Measurements from ENCODE around the gene SEMA5A.

Gene SEMA5A

DNA sequence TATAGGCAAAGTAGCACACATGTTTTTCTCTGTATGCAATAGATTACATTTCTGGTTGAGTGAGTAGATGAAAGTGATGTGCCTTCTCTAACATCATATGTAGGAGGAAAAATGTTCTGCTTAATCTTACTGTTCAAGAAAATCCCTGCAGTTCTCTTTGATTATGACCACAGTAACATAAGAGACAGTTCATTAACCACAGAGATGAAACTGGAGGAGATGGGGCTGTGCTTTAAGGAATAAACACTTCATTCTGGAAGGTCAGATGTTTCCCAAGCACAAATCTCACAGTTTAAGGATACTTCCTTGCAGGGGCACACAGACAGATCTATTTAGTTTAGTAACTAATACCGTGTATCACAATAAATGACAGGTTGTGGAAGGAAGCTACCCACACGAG lies 150.2 kb downstream of the SEMA5A start:
- peaks cover 1% of the 10 kb centered on the region for H3K4me1 ChIP-seq (ENCODE audit: control insufficient read depth, insufficient read depth, low read depth, low read length)
- no peak overlapping the region for H3K27ac ChIP-seq (ENCODE audit: low read length, poor library complexity, severe bottlenecking)
- no peaks in the 10 kb centered on the region for H3K36me3 ChIP-seq (ENCODE audit: control insufficient read depth in 1 of 2, insufficient read depth in 2 of 2, low read depth in 1 of 2, low read length in 2 of 2)
- H2BK12ac ChIP-seq (ENCODE audit: low read length in 2 of 2): no peak overlapping the region
- H2BK120ac ChIP-seq (ENCODE audit: low read depth, low read length): no peak overlapping the region
- no peak overlapping the region for H4K91ac ChIP-seq (ENCODE audit: low read length)
- no peak overlapping the region for H2AFZ ChIP-seq (ENCODE audit: low read depth, low read length)
- no peak overlapping the region for H3K18ac ChIP-seq (ENCODE audit: low read depth in 1 of 2, low read length in 2 of 2)
- H3K9me3 ChIP-seq (ENCODE audit: control insufficient read depth, low read length): no peaks in the 10 kb centered on the region
- no peak overlapping the region for H4K8ac ChIP-seq (ENCODE audit: low read length)
- peak; percentile 71 for DNase-seq
- no peak overlapping the region for H2BK15ac ChIP-seq (ENCODE audit: low read depth, poor library complexity, severe bottlenecking)
- no peak overlapping the region for H3K14ac ChIP-seq (ENCODE audit: low read length in 2 of 2)
- no peaks in the 10 kb centered on the region for H3K27me3 ChIP-seq (ENCODE audit: control insufficient read depth in 1 of 2, insufficient read depth in 1 of 2, low read length in 2 of 2)
- no peak overlapping the region for H3K4me3 ChIP-seq (ENCODE audit: insufficient read depth in 1 of 2, low read depth in 1 of 2, low read length in 2 of 2)
- H3K23ac ChIP-seq (ENCODE audit: low read length in 2 of 2): no peak overlapping the region
- peaks cover 30% of the 10 kb centered on the region for H3K79me1 ChIP-seq (replicated peaks; ENCODE audit: low read length, poor library complexity, severe bottlenecking)
- no peak overlapping the region for H3K9ac ChIP-seq (ENCODE audit: low read length)
- H2BK5ac ChIP-seq (ENCODE audit: low read depth, low read length, poor library complexity, severe bottlenecking): no peak overlapping the region
- H3K4ac ChIP-seq (ENCODE audit: low read depth in 1 of 2, low read length in 2 of 2): no peak overlapping the region
- H2AK5ac ChIP-seq (ENCODE audit: low read length, severe bottlenecking): no peak overlapping the region
- no peak overlapping the region for H3K4me2 ChIP-seq (ENCODE audit: low read length, poor library complexity, severe bottlenecking)
- WGBS: 0% methylated on average over 1 of the region's 2 CpGs

DNA sequence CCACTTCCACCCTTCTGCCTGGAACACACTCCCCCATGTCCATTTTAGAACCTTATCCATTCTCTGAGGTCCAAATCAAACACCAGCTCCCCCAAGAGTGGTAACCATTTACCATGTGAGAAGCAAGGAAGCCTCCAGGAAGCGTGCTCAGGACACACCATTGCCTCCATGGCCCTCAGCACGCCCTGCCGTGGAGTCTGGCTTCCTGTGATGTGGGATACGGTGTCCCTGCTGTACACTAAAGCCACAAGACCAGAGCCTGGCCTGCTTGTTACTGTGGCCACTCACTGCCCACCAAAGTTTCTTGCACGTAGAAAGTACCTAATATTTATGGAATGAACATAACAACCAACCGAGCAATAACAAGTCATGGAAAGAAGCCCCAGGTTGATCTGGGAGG lies 151.7 kb downstream of the SEMA5A start:
- Histone ChIP-seq H3K4me1 (ENCODE audit: control insufficient read depth, insufficient read depth, low read depth, low read length) (peaks cover 1% of the 10 kb centered on the region), H2BK15ac (ENCODE audit: low read depth, poor library complexity, severe bottlenecking) (no peak overlapping the region), H3K27me3 (ENCODE audit: control insufficient read depth in 1 of 2, insufficient read depth in 1 of 2, low read length in 2 of 2) (no peaks in the 10 kb centered on the region), H3K18ac (ENCODE audit: low read depth in 1 of 2, low read length in 2 of 2) (peak overlapping the region in 1 of 2 experiments; percentile 22), H3K36me3 (ENCODE audit: control insufficient read depth in 1 of 2, insufficient read depth in 2 of 2, low read depth in 1 of 2, low read length in 2 of 2) (no peaks in the 10 kb centered on the region), H3K23ac (ENCODE audit: low read length in 2 of 2) (no peak overlapping the region), H3K9me3 (ENCODE audit: control insufficient read depth, low read length) (no peaks in the 10 kb centered on the region), H4K8ac (ENCODE audit: low read length) (no peak overlapping the region), H3K79me1 (replicated peaks; ENCODE audit: low read length, poor library complexity, severe bottlenecking) (peaks cover 35% of the 10 kb centered on the region), H4K91ac (ENCODE audit: low read length) (peak overlapping the region; percentile 5), H2BK12ac (ENCODE audit: low read length in 2 of 2) (peak overlapping the region; percentile 7 to 32), H3K27ac (ENCODE audit: low read length, poor library complexity, severe bottlenecking) (no peak overlapping the region), H3K9ac (ENCODE audit: low read length) (no peak overlapping the region), H2BK5ac (ENCODE audit: low read depth, low read length, poor library complexity, severe bottlenecking) (no peak overlapping the region), H3K4ac (ENCODE audit: low read depth in 1 of 2, low read length in 2 of 2) (no peak overlapping the region), H2AK5ac (ENCODE audit: low read length, severe bottlenecking) (no peak overlapping the region), H2BK120ac (ENCODE audit: low read depth, low read length) (no peak overlapping the region), H3K4me2 (ENCODE audit: low read length, poor library complexity, severe bottlenecking) (no peak overlapping the region), H2AFZ (ENCODE audit: low read depth, low read length) (no peak overlapping the region), H3K14ac (ENCODE audit: low read length in 2 of 2) (peak overlapping the region in 1 of 2 experiments; percentile 12), H3K4me3 (ENCODE audit: insufficient read depth in 1 of 2, low read depth in 1 of 2, low read length in 2 of 2) (no peak overlapping the region)
- 96% methylated on average over 5 of the region's 6 CpGs for WGBS
- no peak for DNase-seq

DNA sequence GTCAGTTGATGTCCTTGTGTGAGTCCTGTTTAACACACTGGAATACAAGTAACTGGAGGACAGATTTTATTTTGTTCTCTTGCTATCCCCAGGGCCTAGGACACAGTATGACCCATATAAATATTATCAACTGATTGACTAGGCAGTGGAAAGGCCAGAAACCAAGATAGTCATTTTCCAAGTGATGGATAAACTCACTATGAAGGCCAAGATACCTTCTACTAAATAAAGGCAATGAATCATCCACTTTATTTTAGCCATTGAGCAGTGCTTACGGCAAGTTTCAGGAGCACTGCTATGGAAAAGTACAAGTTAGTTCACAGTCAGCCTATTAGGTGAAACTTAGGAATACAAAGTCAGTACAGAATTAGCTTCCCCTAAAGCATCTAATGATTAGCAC lies 153.2 kb downstream of the SEMA5A start:
- Histone ChIP-seq H2AK5ac (ENCODE audit: low read length, severe bottlenecking) (no peak overlapping the region), H3K4me1 (ENCODE audit: control insufficient read depth, insufficient read depth, low read depth, low read length) (peaks cover 1% of the 10 kb centered on the region), H2BK120ac (ENCODE audit: low read depth, low read length) (no peak overlapping the region), H3K4me2 (ENCODE audit: low read length, poor library complexity, severe bottlenecking) (no peak overlapping the region), H3K9me3 (ENCODE audit: control insufficient read depth, low read length) (no peaks in the 10 kb centered on the region), H3K9ac (ENCODE audit: low read length) (no peak overlapping the region), H3K36me3 (ENCODE audit: control insufficient read depth in 1 of 2, insufficient read depth in 2 of 2, low read depth in 1 of 2, low read length in 2 of 2) (no peaks in the 10 kb centered on the region), H3K4me3 (ENCODE audit: insufficient read depth in 1 of 2, low read depth in 1 of 2, low read length in 2 of 2) (no peak overlapping the region), H2BK5ac (ENCODE audit: low read depth, low read length, poor library complexity, severe bottlenecking) (no peak overlapping the region), H3K14ac (ENCODE audit: low read length in 2 of 2) (no peak overlapping the region), H3K4ac (ENCODE audit: low read depth in 1 of 2, low read length in 2 of 2) (no peak overlapping the region), H2BK12ac (ENCODE audit: low read length in 2 of 2) (no peak overlapping the region), H3K27me3 (ENCODE audit: control insufficient read depth in 1 of 2, insufficient read depth in 1 of 2, low read length in 2 of 2) (no peaks in the 10 kb centered on the region), H2BK15ac (ENCODE audit: low read depth, poor library complexity, severe bottlenecking) (no peak overlapping the region), H4K91ac (ENCODE audit: low read length) (no peak overlapping the region), H2AFZ (ENCODE audit: low read depth, low read length) (no peak overlapping the region), H3K18ac (ENCODE audit: low read depth in 1 of 2, low read length in 2 of 2) (no peak overlapping the region), H3K27ac (ENCODE audit: low read length, poor library complexity, severe bottlenecking) (no peak overlapping the region), H4K8ac (ENCODE audit: low read length) (no peak overlapping the region), H3K79me1 (replicated peaks; ENCODE audit: low read length, poor library complexity, severe bottlenecking) (peaks cover 31% of the 10 kb centered on the region), H3K23ac (ENCODE audit: low read length in 2 of 2) (no peak overlapping the region)
- DNase-seq: peak; percentile 24
- 73% methylated on average over 1 of the region's 1 CpG for WGBS

DNA sequence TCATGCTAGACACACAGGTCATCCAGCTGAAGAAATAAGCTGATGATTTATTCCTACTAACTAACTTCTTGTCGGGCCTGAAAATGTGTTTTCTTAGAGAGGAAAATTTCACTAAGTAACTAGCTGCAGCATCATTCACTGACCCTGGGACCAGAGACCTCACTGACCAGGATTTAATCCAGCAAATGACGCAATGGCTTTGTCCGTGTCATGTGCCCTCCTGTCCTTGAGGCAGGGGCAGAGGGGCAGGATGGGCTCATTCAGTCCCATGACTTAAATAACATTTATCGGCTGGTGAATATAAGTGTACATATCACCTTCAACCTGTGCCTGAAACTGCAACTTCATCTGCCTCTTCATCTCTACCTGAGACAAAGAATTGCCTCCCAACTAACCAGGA lies 154.8 kb downstream of the SEMA5A start:
- Histone ChIP-seq H3K18ac (ENCODE audit: low read depth in 1 of 2, low read length in 2 of 2) (no peak overlapping the region), H4K91ac (ENCODE audit: low read length) (no peak overlapping the region), H3K4me3 (ENCODE audit: insufficient read depth in 1 of 2, low read depth in 1 of 2, low read length in 2 of 2) (no peak overlapping the region), H2BK12ac (ENCODE audit: low read length in 2 of 2) (no peak overlapping the region), H2BK15ac (ENCODE audit: low read depth, poor library complexity, severe bottlenecking) (no peak overlapping the region), H2BK5ac (ENCODE audit: low read depth, low read length, poor library complexity, severe bottlenecking) (no peak overlapping the region), H3K14ac (ENCODE audit: low read length in 2 of 2) (no peak overlapping the region), H3K4me2 (ENCODE audit: low read length, poor library complexity, severe bottlenecking) (no peak overlapping the region), H2AK5ac (ENCODE audit: low read length, severe bottlenecking) (no peak overlapping the region), H4K8ac (ENCODE audit: low read length) (no peak overlapping the region), H3K79me1 (replicated peaks; ENCODE audit: low read length, poor library complexity, severe bottlenecking) (peaks cover 28% of the 10 kb centered on the region), H3K27ac (ENCODE audit: low read length, poor library complexity, severe bottlenecking) (no peak overlapping the region), H3K4me1 (ENCODE audit: control insufficient read depth, insufficient read depth, low read depth, low read length) (peaks cover 1% of the 10 kb centered on the region), H3K27me3 (ENCODE audit: control insufficient read depth in 1 of 2, insufficient read depth in 1 of 2, low read length in 2 of 2) (no peaks in the 10 kb centered on the region), H2BK120ac (ENCODE audit: low read depth, low read length) (no peak overlapping the region), H3K9ac (ENCODE audit: low read length) (no peak overlapping the region), H2AFZ (ENCODE audit: low read depth, low read length) (no peak overlapping the region), H3K4ac (ENCODE audit: low read depth in 1 of 2, low read length in 2 of 2) (no peak overlapping the region), H3K36me3 (ENCODE audit: control insufficient read depth in 1 of 2, insufficient read depth in 2 of 2, low read depth in 1 of 2, low read length in 2 of 2) (no peaks in the 10 kb centered on the region), H3K9me3 (ENCODE audit: control insufficient read depth, low read length) (no peaks in the 10 kb centered on the region), H3K23ac (ENCODE audit: low read length in 2 of 2) (no peak overlapping the region)
- 96% methylated on average over 4 of the region's 4 CpGs for whole genome bisulfite sequencing
- no peak for DNase-seq

All from mesenchymal stem cell (in vitro differentiated cells and primary cell).